ENCODE measurements around the gene ATG9A.
"Not testable (repeated sequence)": the region's sequence is repeated elsewhere in the genome, so short reads cannot be mapped to it uniquely, and the experiment has no call there.

The ATG9A gene

DNA sequence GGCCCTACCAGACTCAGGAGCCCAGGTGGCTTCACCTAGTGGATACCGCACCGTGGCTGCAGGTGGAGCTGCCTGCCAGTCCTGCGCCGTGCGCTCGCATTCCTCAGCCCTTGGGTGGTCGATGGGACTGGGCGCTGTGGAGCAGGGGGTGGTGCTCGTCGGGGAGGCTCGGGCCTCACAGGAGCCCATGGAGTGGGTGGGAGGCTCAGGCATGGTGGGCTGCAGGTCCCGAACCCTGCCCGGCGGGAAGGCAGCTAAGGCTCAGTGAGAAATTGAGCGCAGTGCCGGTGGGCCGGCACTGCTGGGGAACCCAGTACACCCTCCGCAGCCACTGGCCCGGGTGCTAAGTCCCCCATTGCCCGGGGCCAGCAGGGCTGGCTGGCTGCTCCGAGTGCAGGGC is 28.1 kb downstream of the ATG9A start:
- not testable (repeated sequence) for H2AFZ ChIP-seq (ENCODE audit: low read depth, low read length); H3K36me3 ChIP-seq (ENCODE audit: insufficient read depth, low read length); H3K9me3 ChIP-seq (ENCODE audit: low read length); H3K4me3 ChIP-seq (ENCODE audit: low read length); H3K27me3 ChIP-seq (ENCODE audit: insufficient read depth, low read length); H3K4me1 ChIP-seq (ENCODE audit: insufficient read depth, low read length)

DNA sequence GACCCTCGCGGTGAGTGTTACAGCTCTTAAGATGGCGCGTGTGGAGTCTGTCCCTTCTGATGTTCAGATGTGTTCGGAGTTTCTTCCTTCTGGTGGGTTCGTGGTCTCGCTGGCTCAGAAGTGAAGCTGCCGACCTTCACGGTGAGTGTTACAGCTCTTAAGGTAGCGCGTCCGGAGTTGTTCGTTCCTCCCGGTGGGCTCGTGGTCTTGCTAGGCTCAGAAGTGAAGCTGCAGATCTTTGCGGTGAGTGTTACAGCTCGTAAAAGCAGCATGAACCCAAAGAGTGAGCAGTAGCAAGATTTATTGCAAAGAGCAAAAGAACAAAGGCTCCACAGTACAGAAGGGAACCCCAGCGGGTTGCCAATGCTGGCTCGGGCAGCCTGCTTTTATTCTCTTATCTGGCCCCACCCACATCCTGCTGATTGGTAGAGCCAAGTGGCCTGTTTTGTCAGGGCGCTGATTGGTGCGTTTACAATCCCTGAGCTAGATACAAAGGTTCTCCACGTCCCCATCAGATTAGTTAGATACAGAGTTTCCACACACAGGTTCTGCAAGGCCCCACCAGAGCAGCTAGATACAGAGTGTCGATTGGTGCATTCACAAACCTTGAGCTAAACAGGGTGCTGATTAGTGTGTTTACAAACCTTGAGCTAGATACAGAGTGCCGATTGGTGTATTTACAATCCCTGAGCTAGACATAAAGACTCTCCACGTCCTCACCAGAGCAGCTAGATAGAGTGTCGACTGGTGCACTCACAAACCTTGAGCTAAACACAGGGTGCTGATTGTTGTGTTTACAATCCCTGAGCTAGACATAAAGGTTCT is 28.7 kb downstream of the ATG9A start:
- H3K4me3 ChIP-seq (ENCODE audit: low read length); H3K4me1 ChIP-seq (ENCODE audit: insufficient read depth, low read length); H3K9me3 ChIP-seq (ENCODE audit: low read length); H3K27me3 ChIP-seq (ENCODE audit: insufficient read depth, low read length); H3K36me3 ChIP-seq (ENCODE audit: insufficient read depth, low read length); H2AFZ ChIP-seq (ENCODE audit: low read depth, low read length): not testable (repeated sequence)

DNA sequence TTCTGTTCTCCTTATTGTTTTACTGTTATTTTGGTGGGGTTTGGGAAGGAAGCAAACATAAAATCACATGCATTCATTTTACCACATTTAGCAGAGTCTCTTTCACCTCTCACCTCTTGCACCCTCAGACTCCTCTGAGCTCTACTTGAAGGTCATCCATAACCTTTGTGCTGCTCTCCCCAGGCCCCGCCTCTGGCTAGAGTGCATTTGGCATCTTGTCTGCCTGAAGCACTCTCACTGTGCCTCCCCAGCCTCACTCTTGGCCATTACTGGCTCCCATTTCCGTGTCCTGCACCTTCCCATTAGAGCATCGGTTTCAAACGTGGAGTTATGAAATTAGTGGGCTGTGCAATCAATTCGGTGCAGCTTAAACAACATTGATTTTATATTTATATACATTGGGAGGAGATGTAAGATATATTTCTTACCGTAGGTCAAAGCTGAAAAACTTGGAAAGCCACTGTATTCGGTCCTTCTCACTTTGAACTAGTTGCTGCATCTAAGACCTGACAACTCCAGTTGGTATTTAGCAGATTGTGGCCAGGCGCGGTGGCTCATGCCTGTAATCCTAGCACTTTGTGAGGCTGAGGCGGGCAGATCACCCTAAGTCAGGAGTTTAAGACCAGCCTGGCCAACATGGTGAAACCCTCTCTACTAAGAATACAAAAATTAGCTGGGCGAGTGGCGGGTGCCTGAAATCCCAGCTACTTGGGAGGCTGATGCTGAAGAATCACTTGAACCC is 29.8 kb downstream of the ATG9A start:
- H3K9me3 ChIP-seq (ENCODE audit: low read length): no peaks in the 10 kb centered on the region
- H3K4me1 ChIP-seq (ENCODE audit: insufficient read depth, low read length): no peaks in the 10 kb centered on the region
- H3K4me3 ChIP-seq (ENCODE audit: low read length): no peak overlapping the region
- H3K27me3 ChIP-seq (ENCODE audit: insufficient read depth, low read length): no peaks in the 10 kb centered on the region
- H3K36me3 ChIP-seq (ENCODE audit: insufficient read depth, low read length): no peaks in the 10 kb centered on the region
- H2AFZ ChIP-seq (ENCODE audit: low read depth, low read length): no peak overlapping the region

DNA sequence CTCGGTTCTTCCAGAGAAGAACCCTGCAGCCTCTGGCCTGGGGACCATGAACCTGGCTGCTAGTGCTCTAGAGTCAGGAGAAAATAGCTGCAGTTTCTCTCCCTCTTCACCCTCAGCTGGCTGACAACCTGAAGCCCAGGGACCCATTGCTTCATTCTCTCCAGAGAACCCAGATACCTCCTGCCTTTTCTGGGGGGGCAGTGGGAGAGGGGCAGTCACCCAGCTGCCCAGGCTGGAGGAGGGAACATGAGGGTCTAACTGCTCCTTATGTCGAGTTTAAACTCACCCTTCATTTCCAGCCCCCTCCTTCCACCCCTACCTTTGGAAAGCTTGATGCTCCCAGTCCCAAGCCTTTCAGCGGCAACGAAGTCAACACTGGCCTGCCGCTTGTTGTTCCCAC is 30.5 kb downstream of the ATG9A start:
- H3K9me3 ChIP-seq (ENCODE audit: low read length): no peaks in the 10 kb centered on the region
- no peaks in the 10 kb centered on the region for H3K27me3 ChIP-seq (ENCODE audit: insufficient read depth, low read length)
- H3K4me1 ChIP-seq (ENCODE audit: insufficient read depth, low read length): no peaks in the 10 kb centered on the region
- no peaks in the 10 kb centered on the region for H3K36me3 ChIP-seq (ENCODE audit: insufficient read depth, low read length)
- no peak overlapping the region for H2AFZ ChIP-seq (ENCODE audit: low read depth, low read length)
- no peak overlapping the region for H3K4me3 ChIP-seq (ENCODE audit: low read length)

DNA sequence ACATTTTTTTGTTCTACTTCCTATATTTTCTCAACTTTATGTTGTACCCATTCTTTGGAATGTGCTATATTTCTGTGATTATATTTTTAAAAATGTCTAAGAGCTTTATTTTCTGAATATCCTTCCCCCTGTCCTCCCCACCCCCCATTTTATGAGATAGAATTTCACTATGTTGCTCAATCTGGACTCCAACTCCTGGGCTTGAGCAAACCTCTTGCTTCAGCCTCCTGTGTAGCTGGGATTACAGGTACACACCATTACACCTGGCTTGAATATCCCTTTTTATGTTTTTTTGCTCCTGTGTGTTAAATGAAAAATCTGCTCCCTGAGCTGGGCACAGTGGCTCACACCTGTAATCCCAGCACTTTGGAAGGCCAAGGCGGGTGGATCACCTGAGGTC is 32.0 kb downstream of the ATG9A start:
- Histone ChIP-seq H3K36me3 (ENCODE audit: insufficient read depth, low read length) (no peaks in the 10 kb centered on the region), H3K9me3 (ENCODE audit: low read length) (no peaks in the 10 kb centered on the region), H3K4me1 (ENCODE audit: insufficient read depth, low read length) (no peaks in the 10 kb centered on the region), H3K4me3 (ENCODE audit: low read length) (no peak overlapping the region), H3K27me3 (ENCODE audit: insufficient read depth, low read length) (no peaks in the 10 kb centered on the region), H2AFZ (ENCODE audit: low read depth, low read length) (no peak overlapping the region)

DNA sequence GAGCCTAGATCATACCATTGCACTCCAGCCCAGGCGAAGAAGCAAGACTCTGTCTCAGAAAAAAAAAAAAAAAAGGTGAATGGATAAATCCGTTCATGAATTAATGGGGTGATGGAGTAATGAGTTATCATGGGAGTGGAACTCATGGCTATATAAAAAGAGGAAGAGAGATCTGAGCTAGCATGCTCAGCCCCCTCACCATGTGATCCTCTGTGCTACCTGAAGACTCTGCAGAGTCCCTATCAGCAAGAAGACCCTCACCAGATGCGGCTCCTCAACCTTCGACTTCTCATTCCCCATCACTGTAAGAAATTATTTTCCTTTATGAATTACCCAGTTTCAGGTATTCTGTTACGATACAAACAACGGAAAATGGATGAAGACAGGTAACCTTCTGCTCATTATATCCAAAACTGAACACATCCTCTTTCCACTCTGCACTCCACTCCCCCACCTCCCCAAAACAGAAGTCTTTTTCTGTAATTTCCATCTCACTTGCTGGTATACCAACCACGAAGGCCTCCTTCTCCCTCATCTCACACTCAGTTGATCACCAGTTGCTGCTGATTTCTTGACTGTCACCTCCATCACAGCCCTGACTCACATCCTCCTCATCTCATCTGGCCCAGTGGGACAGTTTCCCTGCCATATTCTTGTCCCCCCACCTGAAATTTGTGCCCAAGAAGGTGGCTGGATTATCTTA is 42.5 kb downstream of the ATG9A start:
- Histone ChIP-seq H3K9me3 (ENCODE audit: low read length) (no peaks in the 10 kb centered on the region), H3K36me3 (ENCODE audit: insufficient read depth, low read length) (peaks cover 24% of the 10 kb centered on the region), H3K27me3 (ENCODE audit: insufficient read depth, low read length) (no peaks in the 10 kb centered on the region), H3K4me1 (ENCODE audit: insufficient read depth, low read length) (no peaks in the 10 kb centered on the region), H3K4me3 (ENCODE audit: low read length) (no peak overlapping the region), H2AFZ (ENCODE audit: low read depth, low read length) (no peak overlapping the region)

DNA sequence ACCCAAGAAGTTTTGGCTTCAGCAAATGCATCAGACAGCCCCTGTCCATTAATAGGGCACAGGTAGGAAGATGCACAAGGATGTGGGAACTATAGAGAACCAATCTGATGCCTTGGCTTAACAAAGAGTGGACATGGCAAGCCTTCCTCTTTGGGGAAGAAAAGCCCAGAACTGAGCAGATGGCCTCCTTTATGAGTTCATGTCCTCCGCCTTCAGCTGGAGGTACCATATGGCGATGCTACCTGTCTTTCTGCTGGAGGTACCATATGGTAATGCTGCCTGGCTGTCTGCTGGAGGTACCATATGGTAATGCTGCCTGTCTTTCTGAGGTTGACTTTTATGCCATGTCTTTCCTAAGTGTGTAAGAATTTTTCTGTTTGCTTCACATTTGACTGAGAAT is 45.3 kb downstream of the ATG9A start:
- H2AFZ ChIP-seq (ENCODE audit: low read depth, low read length): no peak overlapping the region
- H3K36me3 ChIP-seq (ENCODE audit: insufficient read depth, low read length): peaks cover 48% of the 10 kb centered on the region
- H3K4me1 ChIP-seq (ENCODE audit: insufficient read depth, low read length): peaks cover 6% of the 10 kb centered on the region
- no peaks in the 10 kb centered on the region for H3K9me3 ChIP-seq (ENCODE audit: low read length)
- no peak overlapping the region for H3K4me3 ChIP-seq (ENCODE audit: low read length)
- H3K27me3 ChIP-seq (ENCODE audit: insufficient read depth, low read length): no peaks in the 10 kb centered on the region

DNA sequence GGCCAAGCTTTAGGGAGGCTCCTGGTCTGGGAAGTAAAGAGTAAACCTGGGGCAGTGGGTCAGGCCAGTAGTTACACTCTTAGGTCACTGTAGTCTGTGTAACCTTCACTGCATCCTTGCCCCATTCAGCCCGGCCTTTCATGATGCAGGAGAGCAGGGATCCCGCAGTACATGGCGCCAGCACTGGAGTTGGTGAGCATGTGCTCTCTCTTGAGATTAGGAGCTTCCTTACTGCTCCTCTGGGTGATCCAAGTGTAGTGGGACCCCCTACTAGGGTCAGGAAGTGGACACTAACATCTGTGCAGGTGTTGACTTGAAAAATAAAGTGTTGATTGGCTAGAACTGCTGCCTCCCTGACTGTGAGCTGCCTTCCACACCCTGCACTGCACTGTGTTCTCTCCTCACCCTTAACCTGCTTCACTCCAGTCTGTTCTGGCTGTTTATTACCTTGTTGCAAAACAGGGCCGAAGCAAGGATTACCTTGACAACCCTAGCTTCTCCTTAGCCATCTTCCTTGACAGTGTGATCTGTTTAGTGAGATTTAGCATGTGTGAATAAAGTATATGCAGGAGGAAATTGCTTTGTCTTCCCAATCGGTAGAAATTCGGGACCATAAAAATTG is 46.2 kb downstream of the ATG9A start:
- Histone ChIP-seq H3K4me1 (ENCODE audit: insufficient read depth, low read length) (peaks cover 12% of the 10 kb centered on the region), H2AFZ (ENCODE audit: low read depth, low read length) (no peak overlapping the region), H3K27me3 (ENCODE audit: insufficient read depth, low read length) (no peaks in the 10 kb centered on the region), H3K4me3 (ENCODE audit: low read length) (no peak overlapping the region), H3K9me3 (ENCODE audit: low read length) (no peaks in the 10 kb centered on the region), H3K36me3 (ENCODE audit: insufficient read depth, low read length) (peaks cover 48% of the 10 kb centered on the region)

DNA sequence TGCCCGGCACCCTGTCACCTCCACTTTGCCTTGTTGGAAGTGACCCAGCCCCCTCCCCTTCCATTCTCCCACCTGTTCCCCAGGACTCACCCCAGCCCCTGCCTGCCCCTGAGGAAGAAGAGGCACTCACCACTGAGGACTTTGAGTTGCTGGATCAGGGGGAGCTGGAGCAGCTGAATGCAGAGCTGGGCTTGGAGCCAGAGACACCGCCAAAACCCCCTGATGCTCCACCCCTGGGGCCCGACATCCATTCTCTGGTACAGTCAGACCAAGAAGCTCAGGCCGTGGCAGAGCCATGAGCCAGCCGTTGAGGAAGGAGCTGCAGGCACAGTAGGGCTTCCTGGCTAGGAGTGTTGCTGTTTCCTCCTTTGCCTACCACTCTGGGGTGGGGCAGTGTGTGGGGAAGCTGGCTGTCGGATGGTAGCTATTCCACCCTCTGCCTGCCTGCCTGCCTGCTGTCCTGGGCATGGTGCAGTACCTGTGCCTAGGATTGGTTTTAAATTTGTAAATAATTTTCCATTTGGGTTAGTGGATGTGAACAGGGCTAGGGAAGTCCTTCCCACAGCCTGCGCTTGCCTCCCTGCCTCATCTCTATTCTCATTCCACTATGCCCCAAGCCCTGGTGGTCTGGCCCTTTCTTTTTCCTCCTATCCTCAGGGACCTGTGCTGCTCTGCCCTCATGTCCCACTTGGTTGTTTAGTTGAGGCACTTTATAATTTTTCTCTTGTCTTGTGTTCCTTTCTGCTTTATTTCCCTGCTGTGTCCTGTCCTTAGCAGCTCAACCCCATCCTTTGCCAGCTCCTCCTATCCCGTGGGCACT is 46.9 kb downstream of the ATG9A start:
- H3K4me3 ChIP-seq (ENCODE audit: low read length): no peak overlapping the region
- no peaks in the 10 kb centered on the region for H3K9me3 ChIP-seq (ENCODE audit: low read length)
- H2AFZ ChIP-seq (ENCODE audit: low read depth, low read length): no peak overlapping the region
- no peaks in the 10 kb centered on the region for H3K27me3 ChIP-seq (ENCODE audit: insufficient read depth, low read length)
- peaks cover 48% of the 10 kb centered on the region for H3K36me3 ChIP-seq (ENCODE audit: insufficient read depth, low read length)
- peaks cover 12% of the 10 kb centered on the region for H3K4me1 ChIP-seq (ENCODE audit: insufficient read depth, low read length)

DNA sequence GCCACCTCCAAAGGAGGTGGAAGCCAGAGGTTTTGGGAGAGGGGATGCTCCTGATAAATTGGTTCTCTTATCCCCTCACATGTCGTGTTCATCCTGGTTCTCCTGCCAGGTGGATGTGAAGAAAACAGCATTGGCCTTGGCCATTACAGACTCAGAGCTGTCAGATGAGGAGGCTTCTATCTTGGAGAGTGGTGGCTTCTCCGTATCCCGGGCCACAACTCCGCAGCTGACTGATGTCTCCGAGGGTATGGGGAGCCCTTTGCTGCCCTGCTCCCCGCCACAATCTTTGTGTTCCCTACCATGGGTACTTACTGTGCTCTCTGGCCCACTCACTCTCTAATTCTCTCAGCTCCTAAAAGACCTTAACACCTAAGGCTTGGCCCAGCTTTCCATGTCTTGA is 47.9 kb downstream of the ATG9A start:
- H3K36me3 ChIP-seq (ENCODE audit: insufficient read depth, low read length): peaks cover 48% of the 10 kb centered on the region
- H3K4me3 ChIP-seq (ENCODE audit: low read length): no peak overlapping the region
- H3K4me1 ChIP-seq (ENCODE audit: insufficient read depth, low read length): peaks cover 12% of the 10 kb centered on the region
- no peak overlapping the region for H2AFZ ChIP-seq (ENCODE audit: low read depth, low read length)
- H3K9me3 ChIP-seq (ENCODE audit: low read length): no peaks in the 10 kb centered on the region
- no peaks in the 10 kb centered on the region for H3K27me3 ChIP-seq (ENCODE audit: insufficient read depth, low read length)

DNA sequence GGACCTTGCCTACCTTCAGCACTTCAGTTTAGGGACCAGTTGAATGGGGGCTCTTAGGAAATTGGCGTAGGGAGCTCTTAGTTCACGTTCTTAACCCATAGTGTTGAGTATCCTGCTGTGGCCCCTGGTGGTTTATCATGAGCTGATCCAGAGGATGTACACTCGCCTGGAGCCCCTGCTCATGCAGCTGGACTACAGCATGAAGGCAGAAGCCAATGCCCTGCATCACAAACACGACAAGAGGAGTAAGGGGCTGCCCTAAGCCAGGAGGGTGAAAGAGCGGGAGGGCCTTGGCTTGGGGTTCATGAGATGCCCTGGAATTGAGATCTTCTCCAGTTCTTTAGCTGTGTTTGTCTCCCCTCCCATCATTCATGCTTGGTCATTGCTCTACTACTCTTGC is 48.5 kb downstream of the ATG9A start:
- Histone ChIP-seq H3K4me3 (ENCODE audit: low read length) (no peak overlapping the region), H3K4me1 (ENCODE audit: insufficient read depth, low read length) (peaks cover 15% of the 10 kb centered on the region), H3K27me3 (ENCODE audit: insufficient read depth, low read length) (no peaks in the 10 kb centered on the region), H2AFZ (ENCODE audit: low read depth, low read length) (no peak overlapping the region), H3K9me3 (ENCODE audit: low read length) (no peaks in the 10 kb centered on the region), H3K36me3 (ENCODE audit: insufficient read depth, low read length) (peaks cover 48% of the 10 kb centered on the region)

DNA sequence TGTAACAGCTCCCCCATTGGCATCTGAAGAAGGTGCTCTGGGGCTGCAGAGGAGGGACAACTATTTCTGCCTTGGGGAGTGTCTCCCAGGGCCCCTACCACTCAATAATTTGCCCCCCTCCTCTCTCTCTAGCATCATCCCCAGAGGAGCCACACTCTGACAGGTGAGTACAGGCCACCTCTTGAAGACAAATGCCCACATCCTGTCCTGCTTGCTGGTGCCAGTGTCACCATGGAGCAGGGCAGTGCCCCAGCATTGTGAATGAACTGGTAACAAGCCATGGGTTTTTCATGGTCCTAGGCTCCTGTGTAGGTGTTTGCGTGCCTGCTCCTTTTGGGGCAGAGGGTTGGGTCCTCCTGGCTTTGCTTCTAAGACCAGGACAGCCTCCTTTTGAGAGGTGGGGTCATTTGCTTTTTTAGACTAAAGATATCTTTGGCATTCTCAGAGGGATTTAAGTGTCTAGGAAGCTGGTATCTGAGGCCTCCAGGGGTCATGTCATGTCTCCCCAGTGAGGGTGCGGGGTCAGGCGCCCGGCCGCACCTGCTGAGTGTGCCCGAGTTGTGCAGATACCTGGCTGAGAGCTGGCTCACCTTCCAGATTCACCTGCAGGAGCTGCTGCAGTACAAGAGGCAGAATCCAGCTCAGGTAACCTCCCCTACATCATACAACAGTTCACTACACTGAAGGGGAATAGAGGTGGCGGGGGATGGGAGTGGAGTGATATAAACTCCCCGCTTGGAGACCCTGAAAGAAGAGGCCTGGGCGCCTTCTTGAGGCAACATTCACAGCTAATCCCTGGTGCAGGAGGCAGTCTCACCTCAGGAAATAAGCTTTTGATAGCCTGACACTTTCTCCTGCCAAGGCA is 49.6 kb downstream of the ATG9A start:
- Histone ChIP-seq H3K36me3 (ENCODE audit: insufficient read depth, low read length) (peaks cover 50% of the 10 kb centered on the region), H2AFZ (ENCODE audit: low read depth, low read length) (no peak overlapping the region), H3K27me3 (ENCODE audit: insufficient read depth, low read length) (no peaks in the 10 kb centered on the region), H3K9me3 (ENCODE audit: low read length) (no peaks in the 10 kb centered on the region), H3K4me3 (ENCODE audit: low read length) (peak overlapping the region; percentile 73), H3K4me1 (ENCODE audit: insufficient read depth, low read length) (peaks cover 21% of the 10 kb centered on the region)
